Left renal cortex interstitium (tissue), 4 donors: Measurements from ENCODE around the gene CSAG3. TPM values are rescaled to one million over a fixed set of nuclear protein-coding genes. Genes with fewer than 3 reads are reported as not detected.

Experiments used
- DNase-seq, 4 donors: peaks; one replicate each; pipeline ENCODE4 v3.0.0-alpha.2; 2013; ENCODE audit warnings: low read depth in 4 of 4, low spot score in 2 of 4, missing footprints in 1 of 4
- polyA plus RNA-seq, 4 donors: library from polyadenylated mRNA; unstranded; fragments of 120-200 nt; gene quantifications; one replicate each; pipeline ENCODE4 v1.2.1, GENCODE V29; 2013; ENCODE audit not compliant: insufficient read length in 4 of 4

CSAG3 gene
- polyA plus RNA-seq, 4 donors = not detected

GRCh38 chrX:152806035-152806434 lies 47.0 kb downstream of the CSAG3 start:
- no peak for DNase-seq

Other genes with a start within 250 kb of the CSAG3 start
- gene GABRQ, start 121.3 kb upstream of the CSAG3 start, polyA plus RNA-seq = 1 to 10 TPM in 3 of 4 donors, under 1 TPM in 1; 0.65 to 1.8 (median 1.4) TPM
- gene MAGEA3, start 60.4 kb upstream of the CSAG3 start, polyA plus RNA-seq = not detected
- gene CSAG2, start 49.9 kb upstream of the CSAG3 start, polyA plus RNA-seq = not detected
- not detected for gene MAGEA2B, start 44.6 kb upstream of the CSAG3 start, polyA plus RNA-seq
- not detected for gene CSAG1, start 25.5 kb upstream of the CSAG3 start, polyA plus RNA-seq
- not detected for gene MAGEA12, start 25.5 kb upstream of the CSAG3 start, polyA plus RNA-seq
- gene MAGEA2, start 5.4 kb upstream of the CSAG3 start, polyA plus RNA-seq = not detected
- not detected for gene MAGEA6, start 10.5 kb downstream of the CSAG3 start, polyA plus RNA-seq
- gene CETN2, start 71.5 kb downstream of the CSAG3 start, polyA plus RNA-seq = 100 to 1,000 TPM; 106 to 131 (median 114) TPM
- 10 to 100 TPM; 26.2 to 32.1 (median 28.7) TPM for gene NSDHL, start 71.8 kb downstream of the CSAG3 start, polyA plus RNA-seq
- gene ZNF185, start 138.8 kb downstream of the CSAG3 start, polyA plus RNA-seq = 10 to 100 TPM; 39.3 to 50.8 (median 43.5) TPM
- gene PNMA5, start 234.9 kb downstream of the CSAG3 start, polyA plus RNA-seq = under 1 TPM; 0.10 to 0.47 (median 0.30) TPM